ENCODE data around the gene PPFIA4. TPM values are rescaled to one million over a fixed set of nuclear protein-coding genes. Genes with fewer than 3 reads are reported as not detected.

The PPFIA4 gene
- total RNA-seq, 2 experiments from 2014 or later = 20.8 to 21.3 TPM

GRCh38 chr1:203086992-203087763, 60.9 kb downstream of the PPFIA4 start:
- no peaks in the 10 kb centered on the region for H3K9me3 Mint-ChIP-seq
- H3K27me3 Mint-ChIP-seq = peaks cover 5% of the 10 kb centered on the region
- H3K27ac Mint-ChIP-seq = no peak overlapping the region
- H3K4me3 Mint-ChIP-seq = no peak overlapping the region
- H3K4me1 Mint-ChIP-seq = no peaks in the 10 kb centered on the region
- no peaks in the 10 kb centered on the region for H3K36me3 Mint-ChIP-seq
- no peak for DNase-seq

DNA sequence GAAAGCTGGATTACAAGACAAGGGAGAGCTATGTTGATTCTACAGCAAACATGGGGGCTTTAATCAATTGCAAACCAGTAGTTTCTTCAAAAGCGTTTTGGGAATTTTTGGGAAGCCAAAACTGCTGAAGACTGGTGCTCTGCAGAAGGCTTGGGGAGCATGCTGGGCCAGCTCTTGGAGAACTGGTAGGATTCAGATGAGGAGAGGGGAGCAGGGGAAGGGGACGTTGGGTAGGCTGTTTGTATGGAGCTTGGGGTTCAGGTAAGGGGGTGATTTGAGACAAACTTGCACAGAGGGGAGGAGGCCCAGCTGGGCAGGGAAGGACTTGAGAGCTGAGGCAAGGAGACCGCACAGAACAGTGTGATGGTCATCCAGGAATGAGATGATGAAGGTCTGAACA, 62.1 kb downstream of the PPFIA4 start:
- Mint-ChIP-seq H3K27me3 (peaks cover 12% of the 10 kb centered on the region), H3K9me3 (no peaks in the 10 kb centered on the region), H3K4me3 (no peak overlapping the region), H3K4me1 (no peaks in the 10 kb centered on the region), H3K36me3 (no peaks in the 10 kb centered on the region), H3K27ac (no peak overlapping the region)
- DNase-seq = no peak

DNA sequence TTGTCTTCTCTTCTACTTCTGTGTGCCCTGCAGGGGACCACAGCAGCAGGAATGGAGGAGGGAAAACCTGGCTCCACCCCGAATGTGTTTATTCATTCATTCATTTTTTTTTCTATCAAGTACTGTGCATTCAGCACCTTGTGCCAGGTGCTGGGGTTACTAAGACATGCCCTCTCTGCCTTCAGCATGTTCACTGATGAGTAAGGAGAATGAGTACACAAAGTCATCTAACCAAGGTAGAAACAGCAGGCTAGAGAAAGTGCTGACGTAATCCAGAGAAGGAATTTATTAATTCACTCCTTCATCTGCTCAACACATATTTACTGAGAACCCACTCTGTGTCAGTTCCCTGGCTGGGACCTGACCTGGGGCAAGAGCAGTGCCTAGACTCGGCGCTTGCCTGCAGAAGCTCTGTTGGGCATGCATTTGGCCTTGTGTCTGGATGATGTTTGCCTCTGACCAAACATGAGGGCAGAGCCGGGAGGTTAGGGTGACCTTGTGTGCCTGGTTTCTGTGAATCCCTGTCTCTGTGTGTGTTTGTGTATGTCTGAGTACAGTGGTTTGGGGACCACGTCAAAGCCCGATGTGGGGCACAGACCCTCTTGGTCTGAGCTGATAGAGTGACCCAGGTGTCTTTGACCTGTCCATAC, 62.8 kb downstream of the PPFIA4 start:
- no peak for DNase-seq
- H3K27ac Mint-ChIP-seq = no peak overlapping the region

GRCh38 chr1:203089651-203090045, 63.4 kb downstream of the PPFIA4 start:
- Mint-ChIP-seq H3K4me1 (no peaks in the 10 kb centered on the region), H3K9me3 (peaks cover 5% of the 10 kb centered on the region), H3K27ac (no peak overlapping the region), H3K4me3 (no peak overlapping the region), H3K27me3 (peaks cover 12% of the 10 kb centered on the region), H3K36me3 (peaks cover 2% of the 10 kb centered on the region)
- no peak for DNase-seq

More for the DNA sequence above, 62.8 kb downstream of the PPFIA4 start:
- no peaks in the 10 kb centered on the region for H3K36me3 Mint-ChIP-seq
- no peaks in the 10 kb centered on the region for H3K9me3 Mint-ChIP-seq
- peaks cover 12% of the 10 kb centered on the region for H3K27me3 Mint-ChIP-seq
- no peak overlapping the region for H3K4me3 Mint-ChIP-seq
- H3K4me1 Mint-ChIP-seq = no peaks in the 10 kb centered on the region

GRCh38 chr1:203090421-203091198, 64.3 kb downstream of the PPFIA4 start:
- peaks cover 2% of the 10 kb centered on the region for H3K36me3 Mint-ChIP-seq
- H3K4me1 Mint-ChIP-seq = no peaks in the 10 kb centered on the region
- H3K4me3 Mint-ChIP-seq = no peak overlapping the region
- H3K9me3 Mint-ChIP-seq = peaks cover 14% of the 10 kb centered on the region
- H3K27me3 Mint-ChIP-seq = peaks cover 12% of the 10 kb centered on the region
- no peak for DNase-seq
- H3K27ac Mint-ChIP-seq = no peak overlapping the region

DNA sequence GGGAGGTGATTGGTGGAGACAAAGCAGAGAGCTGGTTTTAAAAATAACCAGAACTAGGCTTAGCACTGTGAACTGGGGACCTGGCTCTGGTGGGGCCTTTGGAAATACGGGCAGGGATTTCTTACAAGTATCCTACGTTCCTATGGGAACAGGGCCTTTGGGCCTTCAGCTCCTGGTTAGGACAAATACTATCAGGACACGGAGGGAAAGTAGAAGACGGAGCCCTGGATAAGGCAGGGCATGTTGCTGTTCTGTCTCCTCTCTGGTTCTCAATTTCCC, 64.8 kb downstream of the PPFIA4 start:
- H3K4me1 Mint-ChIP-seq = no peaks in the 10 kb centered on the region
- H3K4me3 Mint-ChIP-seq = no peak overlapping the region
- peaks cover 12% of the 10 kb centered on the region for H3K27me3 Mint-ChIP-seq
- no peak for DNase-seq
- peaks cover 2% of the 10 kb centered on the region for H3K36me3 Mint-ChIP-seq
- peaks cover 19% of the 10 kb centered on the region for H3K9me3 Mint-ChIP-seq
- H3K27ac Mint-ChIP-seq = no peak overlapping the region

GRCh38 chr1:203091761-203092330, 65.6 kb downstream of the PPFIA4 start:
- no peak for DNase-seq

DNA sequence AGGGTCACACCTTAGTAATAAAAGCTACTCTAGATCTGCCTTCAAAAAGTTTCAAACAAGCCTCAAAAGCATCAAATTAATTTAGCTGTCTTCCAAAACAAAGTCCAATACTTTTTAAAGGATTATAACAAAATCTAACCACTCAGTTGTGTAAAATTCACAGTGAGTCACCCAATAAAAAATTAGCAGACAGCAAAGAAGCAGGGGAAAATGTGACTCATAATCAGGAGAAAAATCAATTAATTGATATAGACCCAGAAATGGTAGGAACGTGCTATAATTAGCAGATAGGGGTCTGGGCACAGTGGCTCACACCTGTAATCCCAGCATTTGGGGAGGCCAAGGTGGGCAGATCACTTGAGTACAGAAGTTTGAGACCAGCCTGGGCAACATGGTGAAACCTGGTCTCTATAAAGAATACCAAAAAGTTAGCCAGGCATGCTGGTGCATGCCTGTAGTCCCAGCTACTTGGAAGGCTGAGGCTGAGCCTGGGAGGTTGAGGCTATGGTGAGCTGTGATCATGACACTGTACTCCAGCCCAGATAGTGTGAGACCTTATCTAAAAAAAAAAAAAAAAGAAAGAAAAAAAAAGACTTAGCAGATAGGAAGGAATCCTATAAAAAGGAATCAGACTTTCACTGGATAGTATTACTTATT, 67.6 kb downstream of the PPFIA4 start:
- peaks cover 2% of the 10 kb centered on the region for H3K36me3 Mint-ChIP-seq
- H3K4me1 Mint-ChIP-seq = no peaks in the 10 kb centered on the region
- H3K27me3 Mint-ChIP-seq = peaks cover 12% of the 10 kb centered on the region
- no peak overlapping the region for H3K27ac Mint-ChIP-seq
- H3K4me3 Mint-ChIP-seq = no peak overlapping the region
- H3K9me3 Mint-ChIP-seq = peaks cover 22% of the 10 kb centered on the region
- DNase-seq = no peak

More at GRCh38 chr1:203091761-203092330, 65.6 kb downstream of the PPFIA4 start:
- Mint-ChIP-seq H3K9me3 (peaks cover 20% of the 10 kb centered on the region), H3K27me3 (peaks cover 12% of the 10 kb centered on the region), H3K27ac (no peak overlapping the region), H3K4me1 (no peaks in the 10 kb centered on the region), H3K4me3 (no peak overlapping the region), H3K36me3 (peaks cover 2% of the 10 kb centered on the region)

GRCh38 chr1:203095061-203095690, 68.9 kb downstream of the PPFIA4 start:
- Mint-ChIP-seq H3K4me3 (no peak overlapping the region), H3K4me1 (no peaks in the 10 kb centered on the region), H3K36me3 (peaks cover 2% of the 10 kb centered on the region), H3K9me3 (peaks cover 22% of the 10 kb centered on the region), H3K27ac (no peak overlapping the region), H3K27me3 (peaks cover 12% of the 10 kb centered on the region)
- DNase-seq = no peak

GRCh38 chr1:203096566-203096965, 70.3 kb downstream of the PPFIA4 start:
- Mint-ChIP-seq H3K36me3 (peaks cover 2% of the 10 kb centered on the region), H3K4me3 (no peak overlapping the region), H3K27me3 (peaks cover 12% of the 10 kb centered on the region), H3K9me3 (peaks cover 22% of the 10 kb centered on the region), H3K27ac (no peak overlapping the region), H3K4me1 (no peaks in the 10 kb centered on the region)
- no peak for DNase-seq

GRCh38 chr1:203097001-203097400, 70.7 kb downstream of the PPFIA4 start:
- DNase-seq = no peak
- H3K27me3 Mint-ChIP-seq = peaks cover 9% of the 10 kb centered on the region
- peaks cover 2% of the 10 kb centered on the region for H3K36me3 Mint-ChIP-seq
- H3K4me3 Mint-ChIP-seq = no peak overlapping the region
- no peaks in the 10 kb centered on the region for H3K4me1 Mint-ChIP-seq
- H3K27ac Mint-ChIP-seq = no peak overlapping the region
- H3K9me3 Mint-ChIP-seq = peaks cover 22% of the 10 kb centered on the region

DNA sequence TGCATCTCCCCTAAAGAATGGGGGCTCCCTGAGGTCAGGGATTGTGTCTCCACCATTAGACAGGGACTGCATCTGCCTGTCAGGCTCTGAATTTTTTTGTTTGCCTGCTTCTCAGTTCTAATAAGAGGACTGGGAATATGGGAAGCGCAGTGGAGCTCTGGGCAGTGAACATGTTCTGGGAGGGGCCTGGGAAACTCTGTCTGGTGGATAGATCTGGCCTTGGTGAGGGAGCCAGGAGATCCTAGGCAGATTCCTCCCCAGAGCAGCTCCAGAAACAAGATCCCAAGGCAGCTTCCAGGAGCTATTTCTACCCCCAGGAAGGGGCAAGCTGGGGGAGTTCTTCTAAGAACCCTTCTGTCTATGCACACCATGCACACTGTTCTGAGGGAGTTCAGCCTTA, 72.2 kb downstream of the PPFIA4 start:
- Mint-ChIP-seq H3K9me3 (peaks cover 22% of the 10 kb centered on the region), H3K27me3 (no peaks in the 10 kb centered on the region), H3K4me3 (no peak overlapping the region), H3K4me1 (no peaks in the 10 kb centered on the region), H3K36me3 (peaks cover 2% of the 10 kb centered on the region), H3K27ac (no peak overlapping the region)
- no peak for DNase-seq

- H3K36me3 Mint-ChIP-seq = peaks cover 2% of the 10 kb centered on the region
- peaks cover 22% of the 10 kb centered on the region for H3K9me3 Mint-ChIP-seq
- H3K4me3 Mint-ChIP-seq = no peak overlapping the region
- no peaks in the 10 kb centered on the region for H3K27me3 Mint-ChIP-seq
- no peak for DNase-seq
- H3K4me1 Mint-ChIP-seq = no peaks in the 10 kb centered on the region
- H3K27ac Mint-ChIP-seq = no peak overlapping the region
Observed at GRCh38 chr1:203098914-203099520, 72.7 kb downstream of the PPFIA4 start.

Measured in activated naive CD8-positive, alpha-beta T cell treated with anti-CD3 and anti-CD28 coated beads for 36 hours (primary cell).